HG02678 (cell line): ENCODE results near the gene CSKMT.

Experiments used
- ATAC-seq: cut with Tn5 transposase; IDR thresholded peaks from one replicate; pipeline ENCODE4 v1.9.1; 2021; ENCODE audit warnings: mild to moderate bottlenecking, moderate library complexity; ENCODE audit not compliant: unreplicated experiment

The CSKMT gene

DNA sequence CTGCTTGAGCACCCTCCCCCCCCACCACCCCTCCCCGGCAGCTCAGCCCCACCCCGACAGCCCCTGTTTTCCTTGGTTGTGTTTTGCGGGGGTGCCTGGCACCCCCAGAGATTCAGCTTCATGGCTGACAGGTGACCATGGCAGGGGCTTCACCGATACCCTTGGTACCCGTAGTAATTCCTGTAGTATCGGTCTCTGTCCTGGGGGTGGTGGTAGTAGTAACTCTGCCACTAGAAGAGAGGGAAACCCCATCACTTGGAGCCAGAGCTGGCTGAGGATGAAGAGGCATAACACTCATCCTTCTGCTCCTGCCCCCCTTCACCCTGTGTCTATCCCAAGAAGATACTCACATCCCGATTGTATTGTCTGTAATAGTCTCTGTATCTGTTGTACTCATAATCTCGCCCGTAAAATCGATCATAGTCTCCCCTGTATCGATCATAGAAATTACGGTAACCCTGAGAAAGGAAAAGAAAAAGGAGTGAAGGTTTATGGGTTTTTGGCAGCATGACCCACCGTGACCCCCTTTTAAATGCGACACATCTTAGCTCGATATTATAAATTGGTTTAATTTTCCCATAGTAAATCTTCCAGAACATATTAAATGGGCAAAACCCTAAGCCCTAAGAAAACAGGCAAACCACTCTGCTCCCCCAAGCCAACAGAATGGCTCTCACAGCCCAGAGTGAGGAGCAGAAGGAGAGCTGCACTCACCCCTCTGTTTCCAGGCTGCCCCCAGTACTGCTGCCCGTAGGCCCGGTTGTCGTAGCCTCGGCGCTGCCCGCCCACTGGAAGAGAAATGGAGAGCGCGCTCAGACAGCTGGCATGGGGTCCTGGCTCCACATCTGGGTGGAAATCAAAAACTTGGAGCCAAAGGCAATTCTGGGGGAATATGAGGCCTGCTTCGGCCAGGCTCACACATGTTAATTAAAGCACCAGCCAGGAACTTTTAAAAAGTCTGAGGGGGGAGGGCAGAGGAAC, 50.3 kb downstream of the CSKMT start:
- no peak for ATAC-seq

GRCh38 chr11:62716206-62716605, 51.1 kb downstream of the CSKMT start:
- no peak for ATAC-seq

DNA sequence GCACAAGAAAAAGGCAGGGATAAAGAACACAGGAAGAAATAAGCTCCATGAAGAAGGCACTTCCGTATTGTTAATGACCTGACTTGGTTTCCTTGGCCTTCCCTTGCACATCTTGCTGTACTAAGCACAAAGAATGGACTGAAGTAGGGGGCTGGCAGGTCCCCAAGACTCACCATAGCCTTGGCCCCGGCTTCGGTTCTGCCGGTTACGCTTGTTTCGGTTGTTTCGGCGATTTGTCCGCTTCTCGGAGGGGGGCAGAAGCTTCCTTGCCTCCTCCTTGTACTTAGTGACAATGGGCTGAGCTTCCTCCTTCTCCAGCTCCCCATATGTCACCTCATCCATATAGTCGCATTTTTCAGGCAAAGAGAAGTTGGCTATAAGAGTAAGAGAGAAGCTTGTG, 51.7 kb downstream of the CSKMT start:
- ATAC-seq = no peak
